IPS-18c (cell line): ENCODE measurements around the gene DIPK1A.

ENCODE experiments used
- H3K4me3 ChIP-seq: 2 replicates; pipeline ENCODE4 v1.7.0; 2013; ENCODE audit warnings: low read depth, mild to moderate bottlenecking, low read length, moderate library complexity; ENCODE audit not compliant: insufficient read depth
- H3K9me3 ChIP-seq: one replicate; pipeline ENCODE4 v1.6.1; 2013; ENCODE audit warnings: mild to moderate bottlenecking, low read length, moderate library complexity; ENCODE audit not compliant: control insufficient read depth, insufficient read depth

The DIPK1A gene

DNA sequence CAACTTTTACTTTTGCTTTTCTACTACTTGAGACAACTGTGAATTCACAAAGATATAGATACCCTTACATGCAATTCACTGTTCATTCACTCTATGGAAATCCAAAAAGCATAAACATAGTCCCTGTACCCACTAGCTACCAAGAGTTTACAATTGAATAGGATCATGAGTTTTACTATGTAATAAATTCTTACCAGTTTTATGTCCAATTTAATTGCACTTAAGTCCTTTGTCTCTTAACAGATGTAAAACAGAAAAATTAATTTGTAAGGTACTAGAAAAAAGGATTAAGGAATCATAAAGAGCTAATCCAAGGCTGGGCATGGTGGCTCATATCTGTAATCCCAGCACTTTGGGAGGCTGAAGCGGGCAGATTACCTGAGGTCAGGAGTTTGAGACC lies 24.4 kb downstream of the DIPK1A start:
- Histone ChIP-seq H3K4me3 (no peak overlapping the region), H3K9me3 (no peaks in the 10 kb centered on the region)

DNA sequence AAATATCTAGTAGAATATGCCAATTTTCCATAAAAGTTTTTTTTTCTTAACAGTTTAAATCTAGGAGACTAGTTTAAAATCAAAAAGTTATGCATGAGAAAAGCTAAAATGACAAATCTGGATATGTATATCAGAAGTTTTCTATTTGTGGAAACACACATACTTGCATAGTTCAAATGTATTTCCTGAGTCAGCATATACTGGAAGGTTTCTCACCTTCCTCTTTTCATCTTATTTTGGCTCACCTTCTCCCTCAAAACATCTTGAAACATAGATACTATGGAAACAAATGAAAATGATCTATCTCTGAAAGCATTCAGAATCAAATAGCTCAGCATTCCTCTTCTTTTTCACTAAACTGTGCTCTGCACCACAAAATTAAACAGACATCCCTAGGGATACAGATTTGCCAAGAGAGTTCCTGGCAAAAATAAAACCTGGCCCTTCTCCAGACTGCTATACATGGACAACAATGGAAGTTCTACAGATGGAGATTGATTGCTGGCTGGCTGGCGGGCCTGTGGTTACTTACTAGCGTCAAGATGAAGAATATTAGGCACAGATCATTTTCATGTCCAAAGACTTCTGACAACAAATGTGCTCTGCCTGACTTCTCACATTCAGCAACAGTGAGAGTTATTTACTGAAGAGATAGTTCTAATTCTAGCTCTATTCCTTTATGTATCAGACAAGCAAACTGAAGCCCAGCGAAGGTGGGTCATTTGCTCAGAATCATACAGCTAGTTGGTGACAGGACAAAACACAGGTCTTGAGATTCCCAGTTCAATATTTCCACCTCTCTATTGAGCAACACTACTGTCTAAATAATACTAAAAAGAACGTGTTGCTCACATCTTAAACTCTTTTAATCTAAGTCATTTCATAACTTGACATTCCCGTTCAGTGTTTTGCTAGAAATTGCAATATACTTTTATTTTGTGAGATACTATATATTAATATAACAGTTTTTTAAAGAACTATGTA lies 26.6 kb downstream of the DIPK1A start:
- Histone ChIP-seq H3K4me3 (no peak overlapping the region), H3K9me3 (no peaks in the 10 kb centered on the region)

DNA sequence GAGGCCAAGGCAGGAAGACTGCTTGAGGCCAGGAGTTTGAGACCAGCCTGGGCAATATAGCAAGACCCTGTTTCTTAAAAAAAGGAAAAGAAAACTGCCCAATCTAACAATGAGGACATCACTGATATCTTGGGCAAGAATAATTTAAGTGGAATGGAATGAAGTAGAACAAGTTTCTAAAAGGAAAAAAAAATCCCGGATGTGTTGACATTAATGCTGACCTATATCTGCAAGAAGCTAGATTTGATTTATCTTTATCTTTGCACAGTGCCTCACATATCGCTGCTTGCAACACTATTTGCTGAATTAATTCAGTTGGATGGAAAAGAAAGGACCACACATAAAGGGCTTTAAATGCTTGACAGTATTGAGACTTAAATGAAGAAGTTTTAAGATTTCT lies 27.8 kb downstream of the DIPK1A start:
- H3K9me3 ChIP-seq: no peaks in the 10 kb centered on the region
- no peak overlapping the region for H3K4me3 ChIP-seq

DNA sequence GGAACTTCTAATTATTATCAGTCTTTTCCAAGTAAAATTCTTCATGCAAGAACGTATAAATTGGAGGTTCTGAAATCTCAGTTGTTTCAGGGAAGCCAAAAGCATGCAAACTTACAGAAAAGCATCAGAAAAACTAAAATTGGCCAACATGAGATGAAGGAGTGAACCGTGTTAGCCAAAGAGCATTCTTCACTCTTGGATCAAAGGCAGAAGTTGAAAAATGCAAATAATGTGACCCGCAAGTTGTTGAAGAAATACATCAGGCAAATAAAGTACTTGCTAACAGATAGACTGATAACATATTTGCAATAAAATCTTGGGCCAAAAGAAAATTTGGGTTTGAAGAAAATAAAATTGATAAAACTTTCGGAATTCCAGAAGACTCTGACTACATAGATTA lies 29.6 kb downstream of the DIPK1A start:
- Histone ChIP-seq H3K4me3 (no peak overlapping the region), H3K9me3 (no peaks in the 10 kb centered on the region)

DNA sequence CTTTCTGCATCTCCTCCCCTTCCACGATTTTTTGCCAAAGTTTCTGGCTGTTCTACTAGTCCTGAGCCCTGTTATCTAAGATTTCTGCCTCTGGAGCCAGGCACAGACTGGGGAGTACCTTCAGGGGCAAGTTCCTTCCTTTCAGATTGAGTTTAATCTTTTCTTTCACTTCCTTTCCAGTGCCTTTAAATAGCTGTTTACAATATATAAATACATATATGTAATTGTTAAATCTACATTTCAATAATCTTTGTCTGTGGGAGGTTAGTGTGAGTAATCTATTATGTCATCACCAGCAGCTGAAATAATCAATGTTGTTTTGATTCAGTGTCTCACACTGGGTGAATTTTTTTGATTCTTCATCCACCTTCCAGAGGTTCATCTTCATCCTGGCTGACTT lies 31.8 kb downstream of the DIPK1A start:
- Histone ChIP-seq H3K9me3 (no peaks in the 10 kb centered on the region), H3K4me3 (no peak overlapping the region)

DNA sequence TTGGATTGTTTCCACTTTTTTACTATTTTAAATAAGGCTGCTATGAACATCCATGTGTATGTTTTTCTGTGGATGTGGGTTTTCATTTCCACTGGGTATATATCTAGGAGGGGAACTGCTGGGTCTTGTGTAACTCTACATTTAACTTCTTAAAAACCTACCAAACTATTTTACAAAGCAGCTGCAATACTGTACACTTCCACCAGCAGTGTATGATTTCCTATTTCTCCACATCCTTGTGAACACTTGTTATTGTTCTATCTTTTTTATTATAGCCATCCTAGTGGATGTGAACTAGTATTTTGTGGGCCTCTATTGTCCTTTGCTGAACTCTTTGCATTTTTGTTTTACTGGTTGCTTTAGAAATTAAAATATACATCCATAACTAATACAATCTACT lies 33.4 kb downstream of the DIPK1A start:
- Histone ChIP-seq H3K9me3 (no peaks in the 10 kb centered on the region), H3K4me3 (no peak overlapping the region)

- Histone ChIP-seq H3K4me3 (no peak overlapping the region), H3K9me3 (no peaks in the 10 kb centered on the region)
These were observed 34.4 kb downstream of the DIPK1A start for GRCh38 chr1:92926873-92927272.

GRCh38 chr1:92924501-92924900 lies 36.8 kb downstream of the DIPK1A start:
- H3K9me3 ChIP-seq: no peaks in the 10 kb centered on the region
- no peak overlapping the region for H3K4me3 ChIP-seq

DNA sequence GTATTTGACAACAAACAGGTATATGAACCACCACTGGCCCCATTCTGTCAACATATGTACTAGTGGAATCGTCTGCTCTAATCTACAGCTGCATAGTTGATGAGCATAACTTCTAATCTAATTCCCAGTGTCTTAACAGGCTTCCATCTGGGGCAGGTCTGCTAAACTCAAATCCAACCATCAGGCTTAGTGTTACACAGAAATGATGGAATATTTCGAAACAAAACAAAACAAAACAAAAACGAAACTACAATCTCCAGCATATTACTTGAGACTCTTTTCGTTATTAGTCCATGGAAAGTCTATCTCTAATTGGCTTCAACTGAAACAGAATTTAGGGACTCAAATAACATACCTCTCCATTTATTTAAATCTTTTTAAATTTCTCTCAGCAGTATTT lies 37.6 kb downstream of the DIPK1A start:
- H3K9me3 ChIP-seq: no peaks in the 10 kb centered on the region
- H3K4me3 ChIP-seq: no peak overlapping the region

- Histone ChIP-seq H3K4me3 (no peak overlapping the region), H3K9me3 (no peaks in the 10 kb centered on the region)
These were observed 38.8 kb downstream of the DIPK1A start for GRCh38 chr1:92922356-92923035.

DNA sequence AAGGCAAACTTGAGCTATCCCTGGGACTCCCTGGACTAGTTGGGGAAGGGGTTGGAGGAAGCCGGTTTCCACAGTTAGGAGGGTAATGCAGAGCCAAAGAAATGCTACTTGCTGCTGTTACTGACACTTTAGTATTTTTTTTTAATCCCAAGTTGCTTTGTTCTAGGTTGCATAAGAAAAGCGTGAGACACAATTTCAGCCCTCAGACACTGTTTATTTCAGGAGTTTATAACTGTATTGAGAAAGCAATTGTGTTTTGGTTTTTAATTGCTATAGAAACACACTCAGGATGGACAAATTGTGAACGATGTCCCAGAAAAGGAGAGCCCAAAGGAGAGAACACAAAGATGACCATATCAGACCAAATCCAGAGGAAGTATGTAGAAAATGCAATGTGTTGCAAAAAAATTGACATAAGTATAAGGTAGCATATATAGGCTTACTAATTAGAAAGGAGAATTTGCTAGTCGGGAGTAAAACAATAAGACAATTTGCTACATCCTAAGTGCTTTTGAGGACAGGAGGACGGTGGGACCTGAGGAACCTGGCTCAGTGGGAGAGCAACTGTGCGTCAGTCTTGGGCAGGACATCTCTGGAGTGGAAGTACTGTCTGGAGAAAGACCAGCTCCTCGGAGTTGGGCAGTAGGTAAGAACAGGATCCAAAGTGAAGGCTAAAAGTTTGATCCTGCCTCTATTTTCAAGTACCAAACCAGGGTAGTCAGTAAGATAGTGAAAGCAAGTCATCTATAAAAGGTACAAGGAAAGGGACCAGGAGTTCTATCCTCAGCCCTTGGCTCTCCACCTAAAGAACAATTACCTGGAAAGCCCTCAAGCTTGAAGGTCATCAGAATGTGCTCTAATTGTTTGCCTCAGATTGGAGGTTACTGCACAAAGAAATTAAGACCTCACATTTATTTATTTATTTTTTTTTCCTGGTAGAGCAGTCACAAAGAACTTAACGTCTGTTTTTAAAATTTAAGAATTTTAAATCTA lies 39.9 kb downstream of the DIPK1A start:
- H3K4me3 ChIP-seq: no peak overlapping the region
- no peaks in the 10 kb centered on the region for H3K9me3 ChIP-seq

DNA sequence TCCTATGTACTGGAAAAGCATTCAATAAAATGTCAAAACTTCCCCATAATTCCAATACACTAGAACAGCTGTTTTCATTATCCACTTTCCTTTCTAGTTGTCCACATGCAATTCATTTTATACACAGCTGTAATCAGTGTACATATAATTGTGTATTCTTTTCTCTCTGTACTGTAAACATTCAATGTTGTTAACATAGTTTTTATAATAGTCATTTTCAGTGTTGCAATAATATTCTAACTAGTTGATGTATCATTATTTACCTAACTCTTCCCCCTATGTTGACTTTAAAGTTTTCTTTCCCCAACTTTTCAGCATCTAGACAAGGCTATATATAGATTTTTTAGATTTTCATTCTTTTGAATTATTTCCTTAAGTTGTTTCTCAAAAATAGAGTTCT lies 44.4 kb downstream of the DIPK1A start:
- Histone ChIP-seq H3K4me3 (no peak overlapping the region), H3K9me3 (no peaks in the 10 kb centered on the region)

GRCh38 chr1:92915547-92915946 lies 45.7 kb downstream of the DIPK1A start:
- H3K9me3 ChIP-seq: no peaks in the 10 kb centered on the region
- H3K4me3 ChIP-seq: no peak overlapping the region

- H3K9me3 ChIP-seq: no peaks in the 10 kb centered on the region
These were observed 48.0 kb downstream of the DIPK1A start for GRCh38 chr1:92913093-92913819.

DNA sequence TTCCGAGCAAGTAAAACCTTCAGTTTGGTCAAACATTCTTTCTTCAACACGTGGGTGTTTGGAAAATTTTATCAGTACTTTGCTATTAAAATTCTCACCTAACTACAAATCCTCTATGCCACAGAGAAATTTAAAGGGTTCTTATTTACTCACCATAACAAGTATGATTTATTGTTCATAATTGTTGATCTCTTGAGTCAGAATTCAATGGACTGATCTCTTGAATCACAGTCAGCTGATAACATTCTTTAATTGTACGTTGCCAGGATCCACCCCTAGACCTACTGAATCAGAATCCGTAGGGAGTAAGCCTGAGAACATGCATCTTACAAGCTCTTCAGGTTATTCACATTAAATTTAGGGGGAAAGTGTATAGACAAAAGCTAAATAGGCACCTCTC lies 51.2 kb downstream of the DIPK1A start:
- H3K4me3 ChIP-seq: no peak overlapping the region

More at GRCh38 chr1:92913093-92913819, 48.0 kb downstream of the DIPK1A start:
- no peak overlapping the region for H3K4me3 ChIP-seq

GRCh38 chr1:92909321-92909720 lies 51.9 kb downstream of the DIPK1A start:
- no peak overlapping the region for H3K4me3 ChIP-seq
- H3K9me3 ChIP-seq: no peaks in the 10 kb centered on the region

More for the DNA sequence above, 51.2 kb downstream of the DIPK1A start:
- H3K9me3 ChIP-seq: no peaks in the 10 kb centered on the region
